ENCODE data around the gene ASIC4. TPM values are rescaled to one million over a fixed set of nuclear protein-coding genes. Genes with fewer than 3 reads are reported as not detected.

The ASIC4 gene
- total and polyA plus RNA-seq, 2 of the 4 experiments (the other 2 are of a cell fraction): 0.10 TPM; not detected in 1

DNA sequence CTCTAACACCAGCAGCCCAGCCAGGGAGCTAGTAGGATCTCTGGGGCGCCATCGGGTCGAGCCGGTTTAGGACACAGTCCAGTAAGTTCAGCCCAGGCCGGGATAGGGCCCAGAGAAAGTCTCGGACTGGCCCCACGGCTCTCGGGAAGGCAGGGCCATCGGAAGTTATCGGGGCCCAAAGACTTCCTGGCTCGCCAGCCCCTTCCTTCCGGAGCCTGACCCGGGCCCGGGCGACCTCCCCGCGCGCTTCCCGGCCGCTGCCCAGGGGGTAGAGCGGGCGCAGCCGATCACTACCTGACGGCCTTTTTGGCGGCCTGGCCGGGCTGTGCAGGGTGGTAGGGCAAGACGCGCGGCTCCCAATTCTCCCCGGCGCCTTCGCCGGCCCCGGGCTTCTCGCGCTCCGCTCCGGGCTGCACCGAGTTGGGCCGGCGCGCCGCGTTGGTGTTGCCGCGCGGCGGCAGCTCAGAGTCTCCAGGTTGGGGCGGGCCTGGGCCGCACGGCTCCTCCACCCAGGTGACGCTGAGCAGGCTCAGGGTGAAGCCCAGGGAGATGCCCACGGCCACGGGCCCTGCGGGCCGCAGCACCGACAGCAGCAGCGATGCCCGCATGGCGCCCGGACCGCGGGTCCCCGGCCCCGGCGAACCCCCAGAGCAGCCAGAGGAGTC lies 28.8 kb downstream of the ASIC4 start:
- Histone ChIP-seq H4K91ac (ENCODE audit: insufficient read depth, low read depth, low read length) (no peak overlapping the region), H3K9me3 (ENCODE audit: control insufficient read depth, insufficient read depth, low read length) (no peaks in the 10 kb centered on the region), H2AK9ac (replicated peaks; ENCODE audit: low read depth, low read length, poor library complexity) (peak overlapping the region; percentile 91), H3K79me1 (ENCODE audit: low read depth in 1 of 2, low read length in 2 of 2) (peaks cover 6 to 36% of the 10 kb centered on the region in 2 experiments; a peak in 3 of 4 replicates), H3K9me1 (ENCODE audit: insufficient read depth, low read length) (peaks cover 2% of the 10 kb centered on the region; the same call in 1 of the 2 replicates), H3K23ac (ENCODE audit: low read depth, low read length) (peak overlapping the region; percentile 59), H2BK120ac (ENCODE audit: low read depth, low read length) (0 out of 2 replicates have a peak overlapping the region, but pooled peaks have one; percentile 19), H3K4me1 (ENCODE audit: control insufficient read depth, insufficient read depth, low read length) (peaks cover 19% of the 10 kb centered on the region), H3K9ac (ENCODE audit: low read depth, low read length) (peak overlapping the region; percentile 81), H4K20me1 (ENCODE audit: insufficient read depth, low read length) (peaks cover 28% of the 10 kb centered on the region), H3K18ac (ENCODE audit: low read depth, low read length) (no peak overlapping the region), H2BK5ac (ENCODE audit: low read depth, low read length, poor library complexity, severe bottlenecking) (peak overlapping the region; percentile 73), H3K4ac (ENCODE audit: low read depth, low read length) (peak overlapping the region; percentile 35; the same call in 1 of the 2 replicates), H3K36me3 (ENCODE audit: control insufficient read depth, insufficient read depth, low read length) (peaks cover 26% of the 10 kb centered on the region), H3K4me2 (ENCODE audit: low read depth, low read length) (peak overlapping the region; percentile 76), H3K56ac (ENCODE audit: extremely low read depth, insufficient read depth, low read length) (no peak overlapping the region), H2BK15ac (ENCODE audit: low read depth, low read length) (no peak overlapping the region), H2AFZ (replicated peaks; ENCODE audit: low read length, poor library complexity) (peak overlapping the region; percentile 97), H2BK20ac (ENCODE audit: low read depth, low read length) (no peak overlapping the region), H2AK5ac (ENCODE audit: low read depth, low read length) (peak overlapping the region; percentile 43; the same call in 1 of the 2 replicates), H3K4me3 (ENCODE audit: insufficient read depth, low read depth, low read length) (peak overlapping the region; percentile 86), H3K27ac (ENCODE audit: insufficient read depth, low read length) (peak overlapping the region; percentile 48), H4K8ac (ENCODE audit: low read depth in 2 of 2, low read length in 2 of 2) (peak overlapping the region; percentile 22 to 56; a peak in 2 of 4 replicates), H3K14ac (replicated peaks; ENCODE audit: low read depth, low read length) (peak overlapping the region; percentile 76), H3K27me3 (ENCODE audit: control insufficient read depth, insufficient read depth, low read length) (no peaks in the 10 kb centered on the region), H4K5ac (ENCODE audit: low read depth, low read length) (no peak overlapping the region)
- no peak for TF ChIP-seq MAFK (IDR thresholded peaks at IDR 0.05; ENCODE audit: low read depth, low read length)
- TF ChIP-seq BHLHE40 (IDR thresholded peaks at IDR 0.05; ENCODE audit: low read depth, low read length): no peak
- TF ChIP-seq FOS (IDR thresholded peaks at IDR 0.05; ENCODE audit: low read depth, low read length): no peak
- TF ChIP-seq NFE2L2 (IDR thresholded peaks at IDR 0.05; ENCODE audit: low read depth, low read length): no peak
- TF ChIP-seq, protein P1, sequence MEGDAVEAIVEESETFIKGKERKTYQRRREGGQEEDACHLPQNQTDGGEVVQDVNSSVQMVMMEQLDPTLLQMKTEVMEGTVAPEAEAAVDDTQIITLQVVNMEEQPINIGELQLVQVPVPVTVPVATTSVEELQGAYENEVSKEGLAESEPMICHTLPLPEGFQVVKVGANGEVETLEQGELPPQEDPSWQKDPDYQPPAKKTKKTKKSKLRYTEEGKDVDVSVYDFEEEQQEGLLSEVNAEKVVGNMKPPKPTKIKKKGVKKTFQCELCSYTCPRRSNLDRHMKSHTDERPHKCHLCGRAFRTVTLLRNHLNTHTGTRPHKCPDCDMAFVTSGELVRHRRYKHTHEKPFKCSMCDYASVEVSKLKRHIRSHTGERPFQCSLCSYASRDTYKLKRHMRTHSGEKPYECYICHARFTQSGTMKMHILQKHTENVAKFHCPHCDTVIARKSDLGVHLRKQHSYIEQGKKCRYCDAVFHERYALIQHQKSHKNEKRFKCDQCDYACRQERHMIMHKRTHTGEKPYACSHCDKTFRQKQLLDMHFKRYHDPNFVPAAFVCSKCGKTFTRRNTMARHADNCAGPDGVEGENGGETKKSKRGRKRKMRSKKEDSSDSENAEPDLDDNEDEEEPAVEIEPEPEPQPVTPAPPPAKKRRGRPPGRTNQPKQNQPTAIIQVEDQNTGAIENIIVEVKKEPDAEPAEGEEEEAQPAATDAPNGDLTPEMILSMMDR (conservative IDR thresholded peaks at IDR 0.05; ENCODE audit: low read depth, low read length): no peak
- TF ChIP-seq USF2 (IDR thresholded peaks at IDR 0.05; ENCODE audit: low read depth, low read length): no peak
- TF ChIP-seq POLR2A (IDR thresholded peaks at IDR 0.05; ENCODE audit: low read depth, low read length): no peak
- 1% methylated on average over 53 of the region's 66 CpGs; no CpG with 5 or more reads in 1 of the 2 experiments for WGBS, 2 experiments (ENCODE audit: extremely low coverage in 2 of 2, insufficient read length in 1 of 2)
- intact Hi-C loops (cut with micrococcal nuclease) (loop anchor here (2.0 kb wide), 1 partner anchor 54 kb away; the partner anchor contains the start of gene STK11IP), in situ Hi-C loops (cut with MboI; ENCODE audit: low sequenced_read_pairs) (no loop called here), dilution Hi-C loops (cut with HindIII; ENCODE audit: low sequenced_read_pairs, unreplicated experiment) (no loop called here)
- ChIA-PET POLR2A (ENCODE audit: unreplicated experiment) (no interaction called here), CTCF (interaction anchor here (1.3 kb wide), 1 partner anchor 17 kb away, joined by 8 read pairs; no protein-coding TSS in a partner anchor)
- BruUV-seq (replicated peaks): no TSS peak
- ATAC-seq (ENCODE audit: low read depth) (peak; percentile 41), DNase-seq (peak; percentile 16)
